ENCODE measurements around the gene DIS3L2.

DIS3L2 gene

DNA sequence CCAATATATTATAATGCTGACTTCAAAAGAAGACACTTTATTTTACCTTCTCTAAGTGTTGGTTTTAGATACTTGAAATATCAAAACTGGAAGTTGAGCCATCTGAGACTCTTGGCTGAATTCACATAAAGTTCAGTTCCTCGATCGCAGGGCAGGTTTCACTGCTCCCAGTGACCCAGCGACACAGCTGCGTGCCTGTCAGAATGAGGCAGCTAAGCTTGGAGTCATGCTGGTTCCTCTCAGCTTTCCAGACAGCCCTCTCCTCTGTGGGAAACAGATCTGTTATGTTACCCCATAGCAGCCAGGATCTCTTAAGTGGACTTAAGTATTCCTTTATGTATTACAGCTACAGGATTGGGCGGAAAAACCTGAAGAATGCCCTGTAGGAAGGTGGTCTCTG lies 274.2 kb downstream of the DIS3L2 start:
- no peaks in the 10 kb centered on the region for H3K9me3 Mint-ChIP-seq
- H3K4me1 Mint-ChIP-seq, result peaks cover 14 to 21% of the 10 kb centered on the region in 2 donors
- DNase-seq (no peak), ATAC-seq (replicated peaks) (peak; percentile 40 to 51)
- no peak overlapping the region for H3K4me3 Mint-ChIP-seq
- peak overlapping the region; percentile 39 for H3K27ac Mint-ChIP-seq
- H3K36me3 Mint-ChIP-seq, result peaks cover 24 to 41% of the 10 kb centered on the region in 2 donors
- H3K27me3 Mint-ChIP-seq, result no peaks in the 10 kb centered on the region

DNA sequence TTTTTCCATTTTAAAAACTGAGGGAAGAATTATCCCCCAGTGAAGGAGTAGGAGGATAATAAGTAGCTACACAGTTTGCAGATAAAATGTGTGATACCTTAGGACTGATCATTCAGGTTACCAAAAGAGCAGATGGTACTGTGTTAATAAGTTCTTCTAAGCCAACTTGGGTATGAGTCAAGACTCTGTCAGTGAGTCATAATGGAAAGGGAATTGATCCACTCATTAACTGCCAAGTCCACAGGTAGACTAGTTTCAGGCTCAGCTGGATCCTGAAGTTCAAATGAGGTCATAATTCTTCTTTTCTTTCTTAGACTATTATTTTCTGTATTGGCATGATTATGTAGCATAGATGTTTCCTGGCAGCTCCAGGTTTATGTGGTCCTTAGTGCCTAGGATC lies 274.7 kb downstream of the DIS3L2 start:
- no peak overlapping the region for H3K4me3 Mint-ChIP-seq
- no peaks in the 10 kb centered on the region for H3K9me3 Mint-ChIP-seq
- peak; percentile 86 to 93 for ATAC-seq (replicated peaks)
- peaks cover 25 to 46% of the 10 kb centered on the region in 2 donors for H3K36me3 Mint-ChIP-seq
- no peaks in the 10 kb centered on the region for H3K27me3 Mint-ChIP-seq
- no peak for DNase-seq
- H3K27ac Mint-ChIP-seq, result peak overlapping the region; percentile 39
- H3K4me1 Mint-ChIP-seq, result peaks cover 14 to 22% of the 10 kb centered on the region in 2 donors

DNA sequence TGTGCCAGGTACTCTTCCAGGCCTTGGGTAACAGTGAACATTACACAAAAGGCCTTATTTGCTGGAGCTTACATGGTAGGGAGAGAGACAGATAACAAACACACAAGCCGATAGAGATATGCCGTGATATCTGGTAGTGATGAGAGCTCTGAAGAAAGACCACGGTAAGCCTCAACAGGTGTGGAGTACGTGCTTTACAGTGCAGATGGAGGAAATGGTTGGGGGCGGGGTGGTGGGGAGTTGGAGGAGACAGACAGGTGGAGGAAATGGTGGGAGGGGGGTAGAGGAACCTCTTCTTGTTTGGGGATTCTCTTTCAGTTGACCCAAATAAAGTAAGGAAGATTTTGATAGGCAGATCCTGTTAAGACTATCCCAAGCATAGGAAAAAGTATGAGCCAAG lies 276.0 kb downstream of the DIS3L2 start:
- peaks cover 30 to 39% of the 10 kb centered on the region in 2 donors for H3K36me3 Mint-ChIP-seq
- no peak overlapping the region for H3K27ac Mint-ChIP-seq
- no peaks in the 10 kb centered on the region for H3K27me3 Mint-ChIP-seq
- no peaks in the 10 kb centered on the region for H3K9me3 Mint-ChIP-seq
- ATAC-seq (replicated peaks) (no peak), DNase-seq (no peak)
- H3K4me1 Mint-ChIP-seq, result peaks cover 14 to 18% of the 10 kb centered on the region in 2 donors
- H3K4me3 Mint-ChIP-seq, result no peak overlapping the region

DNA sequence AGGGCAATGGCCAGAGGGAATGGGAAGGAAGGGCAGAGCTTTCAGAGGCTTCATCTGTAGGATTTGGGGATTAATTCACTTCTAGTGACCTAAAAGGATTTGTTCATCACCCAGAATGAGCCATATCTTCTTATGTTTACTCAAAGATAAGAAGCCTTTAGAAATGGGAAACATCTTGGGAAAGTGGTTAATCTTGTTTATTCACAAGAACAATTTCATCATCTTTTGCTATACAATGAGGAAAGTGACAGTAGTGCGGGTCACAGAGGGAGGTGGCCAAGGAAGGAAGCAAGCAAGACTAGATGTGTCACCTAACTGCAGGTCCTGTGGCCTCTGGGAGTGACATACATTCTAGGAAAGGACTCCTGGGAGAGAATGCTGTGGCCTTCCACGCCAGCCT lies 276.6 kb downstream of the DIS3L2 start:
- Mint-ChIP-seq H3K27me3 (no peaks in the 10 kb centered on the region), H3K36me3 (peaks cover 27 to 35% of the 10 kb centered on the region in 2 donors), H3K27ac (no peak overlapping the region), H3K9me3 (no peaks in the 10 kb centered on the region), H3K4me3 (no peak overlapping the region), H3K4me1 (peaks cover 14 to 18% of the 10 kb centered on the region in 2 donors)
- DNase-seq (no peak), ATAC-seq (replicated peaks) (no peak)

- ATAC-seq (replicated peaks), result no peak
- Mint-ChIP-seq H3K4me1 (peaks cover 14 to 16% of the 10 kb centered on the region in 2 donors), H3K27ac (no peak overlapping the region), H3K9me3 (no peaks in the 10 kb centered on the region), H3K4me3 (no peak overlapping the region), H3K27me3 (no peaks in the 10 kb centered on the region), H3K36me3 (peaks cover 25 to 35% of the 10 kb centered on the region in 2 donors)
- DNase-seq, result no peak
Measured at GRCh38 chr2:232238596-232238995, 277.1 kb downstream of the DIS3L2 start.

GRCh38 chr2:232239951-232240681 lies 278.6 kb downstream of the DIS3L2 start:
- Mint-ChIP-seq H3K9me3 (no peaks in the 10 kb centered on the region), H3K27ac (peak overlapping the region; percentile 75)

GRCh38 chr2:232240906-232241305 lies 279.4 kb downstream of the DIS3L2 start:
- no peak for DNase-seq
- Mint-ChIP-seq H3K27me3 (no peaks in the 10 kb centered on the region), H3K36me3 (peaks cover 25 to 37% of the 10 kb centered on the region in 2 donors), H3K4me3 (no peak overlapping the region), H3K4me1 (peaks cover 10 to 12% of the 10 kb centered on the region in 2 donors), H3K27ac (no peak overlapping the region), H3K9me3 (no peaks in the 10 kb centered on the region)
- ATAC-seq (replicated peaks), result no peak

More at GRCh38 chr2:232239951-232240681, 278.6 kb downstream of the DIS3L2 start:
- Mint-ChIP-seq H3K4me3 (no peak overlapping the region), H3K27me3 (no peaks in the 10 kb centered on the region), H3K4me1 (peaks cover 14 to 16% of the 10 kb centered on the region in 2 donors), H3K36me3 (peaks cover 25 to 35% of the 10 kb centered on the region in 2 donors)
- peak; percentile 23 for DNase-seq
- peak; percentile 62 to 70 for ATAC-seq (replicated peaks)

DNA sequence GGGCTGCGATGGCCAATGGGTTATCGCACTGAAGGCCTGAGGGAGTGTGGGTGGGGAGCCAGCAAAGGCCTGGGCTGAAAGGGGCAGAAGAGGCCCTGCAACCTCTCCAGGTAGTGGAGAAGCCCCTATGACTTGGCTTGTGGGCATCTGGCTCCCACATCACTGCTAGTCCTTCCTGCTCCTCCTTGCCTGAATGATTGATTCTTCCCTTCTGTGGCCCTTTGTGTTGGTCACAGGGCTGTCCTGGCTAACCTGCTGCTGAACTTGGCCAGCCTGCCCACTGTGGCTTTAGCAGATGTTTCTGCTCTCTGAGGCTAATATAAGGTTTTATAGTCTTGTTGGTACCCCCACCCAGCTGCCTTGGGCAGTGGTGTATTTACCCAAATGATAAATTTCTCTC lies 280.8 kb downstream of the DIS3L2 start:
- DNase-seq, result no peak
- H3K27ac Mint-ChIP-seq, result no peak overlapping the region
- H3K4me1 Mint-ChIP-seq, result peaks cover 6 to 10% of the 10 kb centered on the region in 2 donors
- H3K36me3 Mint-ChIP-seq, result peaks cover 27 to 40% of the 10 kb centered on the region in 2 donors
- no peaks in the 10 kb centered on the region for H3K27me3 Mint-ChIP-seq
- H3K9me3 Mint-ChIP-seq, result no peaks in the 10 kb centered on the region
- no peak for ATAC-seq (replicated peaks)
- no peak overlapping the region for H3K4me3 Mint-ChIP-seq

DNA sequence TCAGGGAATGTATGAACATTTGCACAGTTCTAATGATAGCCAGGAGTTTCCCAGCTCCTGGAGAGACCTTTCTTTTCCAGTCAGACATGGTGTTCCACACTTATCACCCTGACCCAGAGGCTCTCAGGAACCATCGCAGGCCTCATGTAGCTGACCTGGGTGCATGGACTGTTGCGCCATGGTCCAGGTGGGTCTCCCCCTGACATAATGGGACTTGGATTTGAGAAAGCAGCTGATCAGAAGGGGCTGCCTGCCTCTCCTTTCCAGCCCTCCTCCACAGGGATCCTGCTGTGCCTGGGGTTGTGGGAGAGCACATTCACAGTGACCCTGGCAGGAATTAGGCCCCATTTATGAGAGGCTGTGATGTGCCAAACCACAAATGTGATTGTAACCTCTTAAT lies 283.6 kb downstream of the DIS3L2 start:
- ATAC-seq (replicated peaks) (no peak), DNase-seq (no peak)
- H3K27ac Mint-ChIP-seq, result no peak overlapping the region
- H3K36me3 Mint-ChIP-seq, result peaks cover 16 to 28% of the 10 kb centered on the region in 2 donors
- no peak overlapping the region for H3K4me3 Mint-ChIP-seq
- H3K9me3 Mint-ChIP-seq, result no peaks in the 10 kb centered on the region
- H3K4me1 Mint-ChIP-seq, result peaks cover 2 to 9% of the 10 kb centered on the region in 2 donors
- no peaks in the 10 kb centered on the region for H3K27me3 Mint-ChIP-seq

DNA sequence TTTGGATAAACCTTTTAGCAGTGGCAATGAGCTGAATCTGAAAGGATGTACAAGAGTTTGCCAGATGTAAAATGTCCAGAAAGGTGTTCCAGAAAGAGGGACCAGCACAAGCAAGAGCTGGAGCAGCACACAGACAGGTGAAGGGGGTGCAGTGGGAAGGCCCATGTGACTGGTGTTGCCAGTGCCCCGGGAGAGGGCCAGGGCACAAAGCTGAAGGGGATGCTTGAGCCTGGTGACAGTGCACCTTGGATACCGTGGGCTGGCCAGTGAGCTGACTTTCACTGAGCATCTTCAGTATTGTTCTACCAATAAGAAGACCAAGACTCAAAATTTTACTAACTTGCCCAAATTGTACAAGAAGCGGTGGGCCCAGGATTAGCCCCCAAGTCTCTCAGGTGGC lies 284.7 kb downstream of the DIS3L2 start:
- no peaks in the 10 kb centered on the region for H3K9me3 Mint-ChIP-seq
- ATAC-seq (replicated peaks) (no peak), DNase-seq (no peak)
- peaks cover 22 to 29% of the 10 kb centered on the region in 2 donors for H3K36me3 Mint-ChIP-seq
- no peak overlapping the region for H3K4me3 Mint-ChIP-seq
- H3K27me3 Mint-ChIP-seq, result no peaks in the 10 kb centered on the region
- no peak overlapping the region for H3K27ac Mint-ChIP-seq
- no peaks in the 10 kb centered on the region for H3K4me1 Mint-ChIP-seq

DNA sequence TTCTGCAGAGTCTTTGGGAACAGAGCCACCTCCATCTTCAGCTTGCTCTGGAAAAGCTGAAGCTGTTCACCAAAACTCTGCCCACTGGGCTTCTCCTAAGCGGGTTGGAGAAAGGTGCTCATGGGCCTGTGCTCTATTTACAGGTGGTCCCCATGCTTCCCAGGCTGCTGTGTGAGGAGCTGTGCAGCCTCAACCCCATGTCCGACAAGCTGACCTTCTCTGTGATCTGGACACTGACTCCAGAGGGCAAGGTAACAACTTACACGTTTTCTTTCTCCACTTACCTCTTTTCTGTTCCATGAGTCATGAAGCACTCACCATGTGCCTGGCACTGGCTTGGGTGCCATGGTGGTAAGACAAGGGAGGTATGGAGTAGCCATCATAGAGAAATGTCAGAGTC lies 287.6 kb downstream of the DIS3L2 start:
- no peak overlapping the region for H3K4me3 Mint-ChIP-seq
- no peaks in the 10 kb centered on the region for H3K9me3 Mint-ChIP-seq
- no peak overlapping the region for H3K27ac Mint-ChIP-seq
- H3K27me3 Mint-ChIP-seq, result no peaks in the 10 kb centered on the region
- peaks cover 24 to 32% of the 10 kb centered on the region in 2 donors for H3K36me3 Mint-ChIP-seq
- H3K4me1 Mint-ChIP-seq, result no peaks in the 10 kb centered on the region
- no peak for ATAC-seq (replicated peaks)
- no peak for DNase-seq

- DNase-seq, result no peak
- Mint-ChIP-seq H3K9me3 (no peaks in the 10 kb centered on the region), H3K4me3 (no peak overlapping the region), H3K4me1 (no peaks in the 10 kb centered on the region), H3K27me3 (no peaks in the 10 kb centered on the region), H3K27ac (no peak overlapping the region), H3K36me3 (peaks cover 32 to 38% of the 10 kb centered on the region in 2 donors)
- no peak for ATAC-seq (replicated peaks)
Measured at GRCh38 chr2:232250246-232251175, 289.0 kb downstream of the DIS3L2 start.

GRCh38 chr2:232255033-232255432 lies 293.5 kb downstream of the DIS3L2 start:
- peaks cover 39 to 43% of the 10 kb centered on the region in 2 donors for H3K36me3 Mint-ChIP-seq
- H3K4me1 Mint-ChIP-seq, result peaks cover 0 to 4% of the 10 kb centered on the region in 2 donors
- no peak overlapping the region for H3K4me3 Mint-ChIP-seq
- ATAC-seq (replicated peaks) (no peak), DNase-seq (no peak)
- peak overlapping the region; percentile 20 for H3K27ac Mint-ChIP-seq
- no peaks in the 10 kb centered on the region for H3K27me3 Mint-ChIP-seq
- H3K9me3 Mint-ChIP-seq, result no peaks in the 10 kb centered on the region

DNA sequence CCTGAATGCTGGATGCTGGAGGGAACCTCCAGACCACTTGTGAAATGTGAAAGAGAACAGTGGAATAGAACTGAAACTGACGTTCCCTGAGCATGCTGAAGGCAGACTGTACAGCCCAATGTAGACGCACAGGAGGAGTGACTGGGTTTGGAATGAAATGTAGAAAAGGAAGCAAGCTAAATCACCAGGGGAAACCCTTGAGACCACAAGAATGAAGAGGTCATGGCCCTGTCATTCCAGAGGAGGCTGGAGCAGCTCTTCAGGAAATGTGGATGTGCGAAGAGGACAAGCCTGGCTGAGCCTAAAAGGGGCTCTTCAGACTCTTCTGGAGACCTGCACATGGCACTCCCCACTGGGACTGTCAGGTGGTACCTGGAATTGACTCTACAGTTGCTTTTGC lies 298.6 kb downstream of the DIS3L2 start:
- no peaks in the 10 kb centered on the region for H3K9me3 Mint-ChIP-seq
- no peak for DNase-seq
- H3K4me3 Mint-ChIP-seq, result no peak overlapping the region
- ATAC-seq (replicated peaks), result no peak
- peaks cover 0 to 7% of the 10 kb centered on the region in 2 donors for H3K4me1 Mint-ChIP-seq
- H3K36me3 Mint-ChIP-seq, result peaks cover 50 to 61% of the 10 kb centered on the region in 2 donors
- no peaks in the 10 kb centered on the region for H3K27me3 Mint-ChIP-seq
- H3K27ac Mint-ChIP-seq, result no peak overlapping the region
